Measurements from ENCODE around the gene DOCK11.
"Not testable (repeated sequence)": the region's sequence is repeated elsewhere in the genome, so short reads cannot be mapped to it uniquely, and the experiment has no call there.

The DOCK11 gene

GRCh38 chrX:118495061-118495921, at the start of gene DOCK11:
DOCK11 (plus strand) TSS chrX:118495815; CDS start chrX:118495972, 157 bp downstream.
- no peak for DNase-seq

GRCh38 chrX:118448273-118448783, 47.3 kb upstream of the DOCK11 start:
- DNase-seq = no peak

GRCh38 chrX:118455013-118455412, 40.6 kb upstream of the DOCK11 start:
- no peak for DNase-seq

- no peak for DNase-seq
Observed at GRCh38 chrX:118459494-118459893, 36.1 kb upstream of the DOCK11 start.

- no peak for DNase-seq
Observed at GRCh38 chrX:118464501-118464900, 31.1 kb upstream of the DOCK11 start.

GRCh38 chrX:118468122-118468521, 27.5 kb upstream of the DOCK11 start:
- no peak for DNase-seq

- DNase-seq = not testable (repeated sequence)
Observed at GRCh38 chrX:118470721-118471347, 24.8 kb upstream of the DOCK11 start.

GRCh38 chrX:118474586-118474985, 21.0 kb upstream of the DOCK11 start:
- DNase-seq = no peak

GRCh38 chrX:118475903-118476302, 19.7 kb upstream of the DOCK11 start:
- no peak for DNase-seq

GRCh38 chrX:118480172-118480571, 15.4 kb upstream of the DOCK11 start:
- DNase-seq = no peak

GRCh38 chrX:118482384-118482783, 13.2 kb upstream of the DOCK11 start:
- DNase-seq = not testable (repeated sequence)

- no peak for DNase-seq
Observed at GRCh38 chrX:118484216-118484903, 11.3 kb upstream of the DOCK11 start.

- DNase-seq = not testable (repeated sequence)
Observed at GRCh38 chrX:118486693-118487092, 8.9 kb upstream of the DOCK11 start.

- DNase-seq = no peak
Observed at GRCh38 chrX:118493016-118493415, 2.6 kb upstream of the DOCK11 start.

- no peak for DNase-seq
Observed at GRCh38 chrX:118493653-118494297, 1.8 kb upstream of the DOCK11 start.

- DNase-seq = no peak
Observed at GRCh38 chrX:118495958-118496762, 545 bp downstream of the DOCK11 start.

GRCh38 chrX:118496763-118497079, 1.1 kb downstream of the DOCK11 start:
- DNase-seq = no peak

- DNase-seq = no peak
Observed at GRCh38 chrX:118497180-118497818, 1.7 kb downstream of the DOCK11 start.

GRCh38 chrX:118498351-118498750, 2.7 kb downstream of the DOCK11 start:
- DNase-seq = no peak

- DNase-seq = no peak
Observed at GRCh38 chrX:118498755-118499154, 3.1 kb downstream of the DOCK11 start.

- no peak for DNase-seq
Observed at GRCh38 chrX:118499295-118499694, 3.7 kb downstream of the DOCK11 start.

Measured in cerebellar nuclear complex (tissue), 1 donor.